Stimulated activated naive B cell treated with anti-CD40 and anti-IgM and Interleukin-4, amounts not matched to agents 10 μg/mL and 1 μg/mL and 100 μg/mL, for 72 hours (primary cell): Measurements from ENCODE around the gene SORCS2.

ENCODE experiments used
- ATAC-seq, 2 donors: fragments of 150-1000 bp; cut with Tn5 transposase; replicated peaks; 2 replicates each; pipeline ENCODE4 v1.10.0; 2021; ENCODE audit warnings: moderate library complexity in 1 of 2
- DNase-seq: peaks from one replicate; pipeline ENCODE4 v3.0.0; 2021
- H3K27ac Mint-ChIP-seq: one replicate; pipeline ENCODE4 v1.8.0; 2022; ENCODE audit warnings: mild to moderate bottlenecking, mixed read lengths
- H3K27me3 Mint-ChIP-seq, 2 donors: one replicate each; pipeline ENCODE4 v1.8.0; 2022; ENCODE audit warnings: mixed read lengths in 2 of 2
- H3K36me3 Mint-ChIP-seq, 2 donors: one replicate each; pipeline ENCODE4 v1.8.0; 2022; ENCODE audit warnings: mixed read lengths in 2 of 2, mild to moderate bottlenecking in 1 of 2
- H3K4me1 Mint-ChIP-seq, 2 donors: one replicate each; pipeline ENCODE4 v1.8.0; 2022; ENCODE audit warnings: mixed read lengths in 2 of 2, mild to moderate bottlenecking in 1 of 2
- H3K4me3 Mint-ChIP-seq, 2 donors: one replicate each; pipeline ENCODE4 v1.8.0; 2022; ENCODE audit warnings: mild to moderate bottlenecking in 2 of 2, mixed read lengths in 2 of 2, moderate library complexity in 1 of 2
- H3K9me3 Mint-ChIP-seq, 2 donors: one replicate each; pipeline ENCODE4 v1.8.0; 2022; ENCODE audit warnings: mixed read lengths in 2 of 2, mild to moderate bottlenecking in 1 of 2

The SORCS2 gene

DNA sequence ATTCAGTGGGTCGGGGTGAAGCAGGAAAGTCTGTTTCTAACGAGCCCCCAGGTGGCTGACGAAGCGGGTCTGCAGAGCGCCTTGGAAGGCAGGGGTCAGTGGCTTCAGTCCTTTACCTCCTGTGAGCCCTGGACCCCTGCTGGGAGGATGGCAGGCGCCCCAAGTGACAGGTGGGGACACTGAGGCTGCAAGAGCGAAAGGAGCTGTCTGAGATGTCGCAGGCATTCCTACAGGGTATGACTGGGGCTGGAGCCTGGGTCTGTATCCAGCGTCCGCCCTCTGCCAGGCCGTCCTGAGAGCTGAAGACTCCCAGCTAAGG, 139.3 kb downstream of the SORCS2 start:
- peaks cover 0 to 2% of the 10 kb centered on the region in 2 donors for H3K4me1 Mint-ChIP-seq
- no peaks in the 10 kb centered on the region for H3K36me3 Mint-ChIP-seq
- ATAC-seq (no peak), DNase-seq (no peak)
- H3K27me3 Mint-ChIP-seq = no peaks in the 10 kb centered on the region
- H3K4me3 Mint-ChIP-seq = no peak overlapping the region
- no peak overlapping the region for H3K27ac Mint-ChIP-seq
- H3K9me3 Mint-ChIP-seq = no peaks in the 10 kb centered on the region

DNA sequence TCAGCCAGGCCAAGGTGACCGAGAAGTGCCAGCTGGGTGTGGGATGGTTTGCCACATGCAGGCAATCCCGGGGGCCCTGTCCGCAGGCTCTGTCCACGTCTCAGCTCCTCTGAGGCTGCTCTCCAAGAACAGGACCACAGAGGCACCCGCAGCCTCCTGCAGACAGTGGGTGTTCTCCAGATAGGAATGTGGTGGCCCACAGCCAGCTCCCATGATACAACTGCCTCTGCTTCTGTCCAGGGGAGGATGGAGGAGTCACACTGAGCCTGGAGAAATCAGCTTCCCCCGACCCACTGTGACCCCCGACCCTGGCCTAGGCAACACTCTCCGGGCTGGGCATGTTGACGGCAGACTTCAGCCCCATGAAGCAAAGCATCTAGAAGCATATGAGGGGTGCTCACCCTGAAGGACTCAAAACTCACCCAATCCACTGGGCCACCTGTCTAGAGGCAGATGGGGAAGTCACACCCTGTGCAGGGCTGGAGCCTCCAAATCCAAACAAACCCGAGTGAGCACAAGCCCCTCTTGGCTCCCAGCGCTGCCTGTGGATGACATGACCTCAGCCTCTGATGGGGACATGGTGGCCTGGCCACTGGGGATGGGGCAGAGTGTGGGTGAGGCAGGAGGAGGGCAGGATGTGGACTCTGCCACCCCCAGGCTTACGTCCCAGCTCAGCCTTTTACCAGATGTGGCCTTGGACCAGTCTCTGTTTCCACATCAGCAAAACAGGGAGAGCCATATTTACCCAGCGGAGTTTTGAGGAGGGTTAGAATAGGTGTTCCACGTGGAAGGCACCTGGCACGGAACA, 140.1 kb downstream of the SORCS2 start:
- Mint-ChIP-seq H3K9me3 (no peaks in the 10 kb centered on the region), H3K4me3 (no peak overlapping the region), H3K27me3 (no peaks in the 10 kb centered on the region), H3K27ac (no peak overlapping the region), H3K4me1 (peaks cover 0 to 2% of the 10 kb centered on the region in 2 donors), H3K36me3 (no peaks in the 10 kb centered on the region)
- DNase-seq (no peak), ATAC-seq (no peak)

DNA sequence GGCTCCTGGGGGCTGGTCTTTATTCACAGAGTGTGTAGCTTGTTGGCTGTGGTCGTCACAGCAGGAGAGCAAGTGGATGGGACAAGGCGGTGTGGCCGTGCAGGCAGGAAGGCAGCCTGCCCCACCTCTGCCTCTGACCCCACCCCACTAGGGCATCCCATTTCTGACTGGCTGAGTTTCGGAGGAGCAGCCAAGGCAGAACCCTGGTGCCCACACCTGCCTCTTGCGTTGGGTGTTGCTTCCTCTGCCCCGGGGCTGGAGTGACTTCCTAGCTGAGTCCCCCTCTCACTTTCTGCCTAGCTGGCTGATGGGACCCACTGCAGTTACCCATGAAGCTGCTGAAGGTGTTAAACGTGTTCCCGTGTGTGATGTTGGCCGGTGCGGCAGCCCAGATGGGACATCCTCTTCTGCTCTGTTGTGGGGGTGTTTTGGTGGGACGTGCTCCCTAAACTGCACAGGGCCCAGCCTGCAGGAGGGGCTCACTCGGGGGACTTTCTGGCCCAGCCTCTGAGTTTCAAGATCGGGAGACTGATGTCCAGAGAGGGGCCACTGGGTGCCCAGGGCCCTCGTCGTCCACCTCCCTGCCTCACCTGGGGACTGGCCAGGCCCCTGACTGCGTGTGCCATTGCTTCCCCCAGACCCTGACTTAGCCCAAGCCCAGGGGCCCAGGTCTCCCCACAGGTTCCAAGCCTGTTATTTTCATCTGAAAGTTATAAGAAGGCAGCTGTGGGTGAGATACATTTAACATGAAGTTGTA, 140.9 kb downstream of the SORCS2 start:
- no peaks in the 10 kb centered on the region for H3K9me3 Mint-ChIP-seq
- DNase-seq (no peak), ATAC-seq (no peak)
- peaks cover 0 to 2% of the 10 kb centered on the region in 2 donors for H3K4me1 Mint-ChIP-seq
- H3K27ac Mint-ChIP-seq = no peak overlapping the region
- no peak overlapping the region for H3K4me3 Mint-ChIP-seq
- no peaks in the 10 kb centered on the region for H3K27me3 Mint-ChIP-seq
- no peaks in the 10 kb centered on the region for H3K36me3 Mint-ChIP-seq

DNA sequence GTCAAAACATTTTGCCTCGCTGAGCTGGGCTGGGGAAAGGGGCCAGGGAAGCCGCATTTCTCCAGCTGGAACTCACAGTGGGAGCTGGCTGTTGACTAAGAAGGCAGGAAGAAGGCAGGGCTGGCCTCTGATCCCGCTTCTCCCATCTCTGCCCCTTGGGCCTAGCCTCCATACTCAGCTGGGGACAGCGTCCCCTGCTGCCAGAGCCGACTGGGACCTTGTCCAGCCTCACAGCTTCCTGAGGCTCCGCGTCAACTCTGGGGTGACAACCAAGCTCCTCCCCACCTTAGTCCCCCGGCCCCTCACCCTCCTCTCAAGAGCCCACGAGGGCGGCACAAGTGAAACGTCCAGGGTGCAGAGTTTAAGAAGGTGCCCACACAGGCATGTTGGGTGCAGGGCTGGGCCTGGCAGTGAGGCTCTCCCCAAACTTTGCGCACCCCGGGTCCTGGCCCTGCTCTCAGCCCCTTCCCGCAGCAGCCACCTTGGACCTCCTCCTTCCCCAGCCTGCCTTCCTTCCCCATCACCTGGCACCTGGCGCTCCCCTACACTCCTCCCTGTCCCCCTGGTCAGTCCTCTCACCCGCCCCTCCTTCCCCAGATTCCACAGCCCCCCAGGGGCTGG, 141.6 kb downstream of the SORCS2 start:
- ATAC-seq (no peak), DNase-seq (no peak)
- Mint-ChIP-seq H3K27me3 (no peaks in the 10 kb centered on the region), H3K27ac (no peak overlapping the region), H3K4me1 (peaks cover 0 to 2% of the 10 kb centered on the region in 2 donors), H3K9me3 (no peaks in the 10 kb centered on the region), H3K36me3 (no peaks in the 10 kb centered on the region), H3K4me3 (no peak overlapping the region)

DNA sequence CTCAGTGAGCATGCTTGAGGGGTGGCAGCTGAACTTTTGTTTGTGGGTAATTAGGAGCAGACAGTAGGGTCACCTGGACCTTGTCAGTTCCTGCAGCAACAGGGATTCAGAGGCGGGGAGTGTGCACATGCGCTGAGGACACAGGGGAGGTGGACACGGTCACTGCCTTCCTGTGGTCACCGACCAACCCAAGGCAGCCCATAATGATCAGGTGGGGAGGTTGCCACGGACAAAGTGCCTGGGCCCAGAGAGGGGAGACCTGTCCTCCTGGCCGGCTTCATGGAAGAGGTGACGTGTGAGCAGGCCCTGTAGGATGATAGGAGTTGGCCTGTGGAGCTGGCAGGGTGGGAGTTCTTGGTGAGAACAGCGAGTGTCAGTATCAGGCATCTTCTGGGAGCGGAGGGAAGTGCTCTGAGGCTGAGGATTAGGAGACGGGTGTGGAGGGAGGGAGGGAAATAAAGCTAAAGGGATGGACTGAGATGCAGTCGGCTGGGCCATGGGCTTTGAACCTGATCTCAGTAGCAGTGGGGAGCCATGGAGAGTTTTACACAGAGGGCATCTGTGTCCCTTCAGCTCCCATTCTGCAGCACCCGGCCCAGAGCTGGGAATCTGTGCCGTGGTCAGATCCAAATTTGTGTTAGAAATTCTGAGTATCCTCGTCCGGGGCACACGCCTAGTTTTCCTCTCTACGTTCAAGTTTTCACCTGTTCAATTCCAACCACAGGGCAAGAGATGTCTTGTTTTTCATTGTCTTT, 142.4 kb downstream of the SORCS2 start:
- no peak for DNase-seq
- peaks cover 0 to 2% of the 10 kb centered on the region in 2 donors for H3K4me1 Mint-ChIP-seq
- H3K36me3 Mint-ChIP-seq = no peaks in the 10 kb centered on the region
- ATAC-seq = no peak
- no peak overlapping the region for H3K4me3 Mint-ChIP-seq
- peaks cover 1 to 7% of the 10 kb centered on the region in 2 donors for H3K9me3 Mint-ChIP-seq
- H3K27ac Mint-ChIP-seq = no peak overlapping the region
- H3K27me3 Mint-ChIP-seq = no peaks in the 10 kb centered on the region

DNA sequence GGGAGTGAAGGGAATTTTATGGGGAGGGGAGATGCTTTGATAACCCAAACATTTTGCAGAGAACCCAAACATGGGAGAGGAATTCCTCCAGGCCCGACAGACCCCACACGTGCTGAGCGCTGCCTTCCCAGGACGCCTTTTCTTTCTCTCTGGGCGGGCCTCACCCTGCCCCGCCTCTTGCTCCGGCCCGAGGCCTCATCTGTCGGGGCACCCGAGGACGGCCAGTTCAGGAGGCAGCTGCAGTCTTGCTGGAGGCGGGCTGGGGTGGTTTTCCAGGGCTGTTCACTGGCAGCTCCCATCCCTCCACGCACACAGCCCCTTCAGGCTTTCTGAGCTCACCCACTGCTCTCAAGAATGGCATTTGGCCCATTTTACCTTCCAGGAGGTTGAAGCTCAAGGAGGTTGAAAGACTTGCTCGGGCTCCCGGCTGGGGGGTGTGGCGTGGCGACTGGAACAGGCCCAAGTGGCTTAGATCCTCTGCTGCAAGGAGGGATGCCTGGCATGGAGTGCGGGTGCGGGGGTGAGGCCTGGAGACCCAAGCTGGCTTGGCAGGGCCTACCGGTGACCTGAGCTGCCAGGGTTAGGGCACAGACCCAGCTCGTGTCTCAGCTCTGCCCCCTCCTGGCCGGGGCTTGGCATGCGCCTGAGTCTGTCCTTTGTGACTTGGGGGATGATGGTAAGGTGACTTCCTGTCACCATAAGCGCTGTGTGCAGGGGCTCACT, 143.2 kb downstream of the SORCS2 start:
- no peaks in the 10 kb centered on the region for H3K27me3 Mint-ChIP-seq
- no peaks in the 10 kb centered on the region for H3K36me3 Mint-ChIP-seq
- peak; percentile 10 for DNase-seq
- peaks cover 1 to 7% of the 10 kb centered on the region in 2 donors for H3K9me3 Mint-ChIP-seq
- H3K27ac Mint-ChIP-seq = no peak overlapping the region
- H3K4me1 Mint-ChIP-seq = peaks cover 0 to 2% of the 10 kb centered on the region in 2 donors
- H3K4me3 Mint-ChIP-seq = no peak overlapping the region
- ATAC-seq = peak; percentile 67 to 84

DNA sequence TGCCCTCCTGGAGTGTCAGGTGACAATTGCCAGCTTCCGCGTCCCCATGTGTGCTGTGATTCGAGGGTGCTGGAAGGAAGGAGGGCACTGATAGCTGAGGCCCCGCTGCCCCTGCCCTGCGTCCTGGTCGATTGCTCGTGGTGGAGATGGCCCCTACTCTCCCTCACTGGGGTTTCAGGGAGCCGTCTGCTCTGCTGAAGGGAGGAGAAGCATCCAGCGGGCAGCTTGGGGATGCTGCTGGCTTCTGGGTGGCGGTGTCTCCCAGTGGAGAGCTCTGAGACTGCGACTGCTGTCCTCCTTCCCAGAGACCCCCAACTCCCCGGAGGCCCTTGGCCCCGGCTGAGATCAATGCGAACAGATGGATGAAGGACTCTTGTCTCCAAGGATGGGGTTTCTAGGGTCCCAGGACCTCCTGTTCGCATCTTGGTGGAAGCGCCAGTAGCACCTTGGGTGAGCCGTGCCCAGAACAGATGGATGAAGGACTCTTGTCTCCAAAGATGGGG, 143.8 kb downstream of the SORCS2 start:
- ATAC-seq (no peak), DNase-seq (no peak)
- Mint-ChIP-seq H3K4me1 (peaks cover 0 to 2% of the 10 kb centered on the region in 2 donors), H3K9me3 (peaks cover 1 to 12% of the 10 kb centered on the region in 2 donors), H3K27me3 (no peaks in the 10 kb centered on the region), H3K27ac (no peak overlapping the region), H3K36me3 (no peaks in the 10 kb centered on the region), H3K4me3 (no peak overlapping the region)

DNA sequence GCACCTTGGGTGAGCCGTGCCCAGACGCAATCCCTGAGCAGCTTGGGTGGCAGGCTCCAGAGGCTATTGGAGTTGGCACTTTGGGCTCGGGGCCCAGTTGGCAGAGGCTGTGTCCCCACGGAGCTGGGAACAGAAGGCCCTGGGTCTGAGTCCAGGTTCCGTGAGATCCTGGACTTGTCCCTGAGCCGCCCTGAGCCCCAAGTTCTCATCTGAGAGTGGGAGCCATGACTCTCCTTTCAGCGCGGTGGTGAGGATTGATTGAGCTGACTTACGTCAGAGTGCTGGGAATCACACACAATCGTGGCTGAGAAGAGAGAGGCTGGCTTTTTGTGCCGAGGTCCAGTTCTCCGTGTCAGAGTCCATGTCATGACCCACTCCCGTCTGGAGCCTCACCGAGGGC, 144.4 kb downstream of the SORCS2 start:
- H3K27me3 Mint-ChIP-seq = no peaks in the 10 kb centered on the region

DNA sequence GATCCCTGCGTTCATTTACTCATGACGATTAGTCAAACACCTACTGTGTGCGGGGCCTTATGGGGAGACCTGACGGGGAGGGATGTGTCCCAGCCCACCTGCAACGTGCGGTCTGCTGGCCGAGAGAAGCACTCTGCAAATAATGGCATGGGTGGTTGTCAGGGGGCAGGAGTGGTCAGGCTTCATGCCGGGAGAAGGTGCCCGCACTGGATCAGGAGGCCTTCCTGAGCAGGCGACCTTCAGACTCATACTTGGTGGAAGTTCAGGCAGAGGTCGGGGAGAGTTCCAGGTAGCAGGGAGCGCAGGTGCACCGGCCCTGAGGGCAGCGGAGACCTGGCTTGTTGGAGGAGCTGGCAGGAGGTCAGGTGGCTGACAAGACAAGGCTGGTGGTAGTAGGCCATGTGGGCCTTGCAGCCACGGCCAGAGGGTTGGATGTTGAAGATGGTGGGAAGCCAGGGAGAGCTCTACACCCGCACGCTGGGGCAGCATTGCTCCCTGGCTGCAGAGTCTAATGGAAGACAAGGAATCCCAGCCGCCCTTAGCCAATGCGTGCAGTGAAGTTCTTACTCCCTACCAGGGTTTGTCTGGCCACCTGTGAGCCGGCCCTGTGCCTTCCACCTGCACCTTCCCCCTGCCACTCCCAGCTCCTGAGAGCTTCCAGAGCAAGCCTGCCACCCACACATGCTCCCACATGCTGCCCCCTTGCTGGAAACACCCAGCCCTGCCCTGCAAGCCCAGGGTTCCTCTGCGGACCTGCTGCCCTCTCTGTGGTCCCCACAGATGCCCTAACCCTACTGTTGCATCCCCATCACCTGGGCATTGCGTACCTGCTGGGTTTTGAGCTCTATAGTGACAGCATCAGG, 145.1 kb downstream of the SORCS2 start:
- Mint-ChIP-seq H3K27ac (no peak overlapping the region), H3K9me3 (peaks cover 6 to 14% of the 10 kb centered on the region in 2 donors), H3K4me1 (peaks cover 0 to 2% of the 10 kb centered on the region in 2 donors), H3K27me3 (no peaks in the 10 kb centered on the region), H3K36me3 (no peaks in the 10 kb centered on the region), H3K4me3 (no peak overlapping the region)
- ATAC-seq = no peak
- DNase-seq = no peak

More for the DNA sequence above, 144.4 kb downstream of the SORCS2 start:
- ATAC-seq (no peak), DNase-seq (no peak)
- Mint-ChIP-seq H3K9me3 (peaks cover 4 to 14% of the 10 kb centered on the region in 2 donors), H3K27ac (no peak overlapping the region), H3K4me1 (peaks cover 0 to 2% of the 10 kb centered on the region in 2 donors), H3K36me3 (no peaks in the 10 kb centered on the region), H3K4me3 (no peak overlapping the region)

DNA sequence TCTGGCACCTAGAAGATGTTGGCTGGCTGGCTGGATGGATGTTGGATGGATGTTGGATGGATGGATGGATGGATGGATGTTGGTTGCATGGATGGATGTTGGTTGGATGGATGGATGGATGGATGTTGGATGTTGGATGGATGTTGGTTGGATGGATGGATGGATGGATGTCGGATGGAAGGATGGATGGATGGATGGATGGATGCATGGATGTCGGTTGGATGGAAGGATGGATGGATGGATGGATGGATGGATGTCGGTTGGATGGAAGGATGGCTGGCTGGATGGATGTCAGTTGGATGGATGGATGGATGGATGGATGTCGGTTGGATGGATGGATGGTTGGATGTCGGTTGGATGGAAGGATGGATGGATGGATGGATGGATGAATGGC, 145.7 kb downstream of the SORCS2 start:
- no peak for ATAC-seq

DNA sequence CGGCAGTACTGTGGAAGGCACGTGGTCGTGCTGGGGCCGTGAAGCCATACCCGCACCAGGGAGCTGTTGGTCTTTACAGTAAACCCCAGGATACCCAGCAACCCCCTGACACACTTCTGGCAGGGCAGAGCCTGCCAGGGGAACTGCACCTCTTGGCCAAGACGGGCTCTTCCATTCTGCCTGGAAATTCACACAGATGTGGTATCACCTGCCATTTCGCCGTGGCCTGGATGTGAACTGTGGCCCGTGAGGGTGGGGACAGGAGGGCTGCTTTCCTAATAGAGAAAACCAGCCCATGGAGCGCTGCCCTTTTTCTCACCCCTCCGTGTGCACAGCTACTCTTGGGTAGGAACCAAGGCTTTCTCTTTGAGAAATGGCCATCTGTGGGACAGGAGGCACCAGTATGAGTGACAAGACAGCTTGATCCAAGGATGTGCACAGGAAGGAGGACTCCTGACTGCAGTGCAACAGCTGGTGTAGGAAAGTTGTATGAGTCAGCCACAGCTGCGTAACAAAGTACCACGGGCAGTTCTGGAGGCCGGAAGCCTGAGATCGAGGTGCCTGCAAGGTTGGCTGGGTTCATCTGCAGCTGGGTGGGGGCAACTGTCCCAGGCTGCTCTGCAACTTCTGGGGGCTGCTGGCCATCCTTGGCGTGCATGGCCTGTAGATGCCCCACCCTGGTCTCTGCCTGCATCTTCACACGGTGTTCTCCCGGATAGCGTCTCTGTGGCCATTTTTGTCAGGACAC, 146.7 kb downstream of the SORCS2 start:
- Mint-ChIP-seq H3K27ac (no peak overlapping the region), H3K27me3 (no peaks in the 10 kb centered on the region), H3K36me3 (no peaks in the 10 kb centered on the region), H3K4me3 (no peak overlapping the region), H3K9me3 (peaks cover 6 to 14% of the 10 kb centered on the region in 2 donors), H3K4me1 (peaks cover 0 to 2% of the 10 kb centered on the region in 2 donors)
- DNase-seq = no peak
- ATAC-seq = no peak

More for the DNA sequence above, 145.7 kb downstream of the SORCS2 start:
- Mint-ChIP-seq H3K4me3 (no peak overlapping the region), H3K4me1 (peaks cover 0 to 2% of the 10 kb centered on the region in 2 donors), H3K36me3 (no peaks in the 10 kb centered on the region), H3K27ac (no peak overlapping the region), H3K27me3 (no peaks in the 10 kb centered on the region), H3K9me3 (peaks cover 6 to 14% of the 10 kb centered on the region in 2 donors)
- DNase-seq = no peak

DNA sequence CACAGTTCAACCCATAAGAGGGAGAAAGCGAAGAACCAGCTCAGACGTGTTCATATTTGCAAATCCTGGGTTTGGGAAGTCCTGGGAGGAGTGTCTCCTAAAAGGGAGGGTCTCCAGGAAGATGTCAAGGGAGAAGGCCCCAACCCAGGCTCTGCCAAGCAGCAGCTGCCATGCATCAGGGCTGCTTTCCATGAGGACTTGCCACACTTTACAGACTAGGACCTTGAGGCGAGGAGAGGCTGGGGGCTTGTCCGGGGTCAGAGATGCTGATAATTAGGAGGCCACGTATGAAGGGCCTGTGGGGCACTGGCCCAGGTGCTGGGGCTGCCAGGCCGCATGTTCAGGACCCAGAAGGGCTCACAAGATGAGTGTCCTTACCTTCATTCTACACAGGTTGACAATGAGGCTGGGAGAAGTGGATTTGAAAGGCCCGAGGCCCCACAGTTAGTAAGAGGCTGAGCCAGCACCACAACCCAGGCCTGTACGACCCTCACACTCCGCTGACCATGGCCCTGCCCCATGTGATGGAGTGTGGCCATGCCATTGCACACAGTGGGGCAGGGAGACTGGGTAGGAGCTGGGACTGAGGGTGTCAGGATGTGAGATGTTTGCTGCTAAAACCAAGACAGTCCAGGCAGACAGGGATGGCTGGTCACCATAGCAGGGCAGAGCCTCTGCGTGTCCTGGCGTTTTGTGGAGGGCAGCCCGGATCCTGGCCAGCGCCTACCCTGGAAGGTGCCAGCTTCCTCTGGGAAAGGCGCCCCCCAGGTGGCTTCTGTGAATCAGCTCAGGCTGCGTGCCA, 147.6 kb downstream of the SORCS2 start:
- H3K9me3 Mint-ChIP-seq = peaks cover 6 to 14% of the 10 kb centered on the region in 2 donors

More for the DNA sequence above, 147.6 kb downstream of the SORCS2 start:
- DNase-seq (no peak), ATAC-seq (no peak)
- no peak overlapping the region for H3K27ac Mint-ChIP-seq
- H3K4me1 Mint-ChIP-seq = peaks cover 0 to 2% of the 10 kb centered on the region in 2 donors
- H3K36me3 Mint-ChIP-seq = no peaks in the 10 kb centered on the region
- H3K4me3 Mint-ChIP-seq = no peak overlapping the region
- no peaks in the 10 kb centered on the region for H3K27me3 Mint-ChIP-seq
